H9 (cell line): ENCODE data around the gene TTC33. TPM values are rescaled to one million over a fixed set of nuclear protein-coding genes. Genes with fewer than 3 reads are reported as not detected.

Source experiments
- DNase-seq: peaks from one replicate; pipeline ENCODE4 v3.0.0-alpha.2; 2017
- H2AFZ ChIP-seq: one replicate; pipeline ENCODE4 v1.6.1; 2013; ENCODE audit warnings: mild to moderate bottlenecking, low read length, control low read depth, moderate library complexity
- H2AK5ac ChIP-seq: 2 replicates; pipeline ENCODE4 v1.6.1; 2013; ENCODE audit warnings: low read length, control low read depth, mixed read lengths; ENCODE audit not compliant: insufficient read length
- H2BK120ac ChIP-seq: one replicate; pipeline ENCODE4 v1.6.1; 2013; ENCODE audit warnings: low read depth, mild to moderate bottlenecking, low read length, control low read depth, inconsistent platforms; ENCODE audit not compliant: poor library complexity, severe bottlenecking
- H2BK12ac ChIP-seq: 2 replicates; pipeline ENCODE4 v1.6.1; 2013; ENCODE audit warnings: low read length, control low read depth, mixed read lengths, low read depth; ENCODE audit not compliant: insufficient read length
- H2BK15ac ChIP-seq: 2 replicates; pipeline ENCODE4 v1.6.1; 2013; ENCODE audit warnings: low read depth, low read length, control low read depth
- H2BK20ac ChIP-seq: one replicate; pipeline ENCODE4 v1.6.1; 2013; ENCODE audit warnings: low read depth, mild to moderate bottlenecking, low read length, control low read depth, inconsistent platforms; ENCODE audit not compliant: poor library complexity, severe bottlenecking
- H2BK5ac ChIP-seq: 2 replicates; pipeline ENCODE4 v1.6.1; 2013; ENCODE audit warnings: low read length, control low read depth, mixed read lengths; ENCODE audit not compliant: insufficient read length
- H3K14ac ChIP-seq: 2 replicates; pipeline ENCODE4 v1.6.1; 2013; ENCODE audit warnings: low read length, control low read depth; ENCODE audit not compliant: insufficient read depth
- H3K18ac ChIP-seq: 2 replicates; pipeline ENCODE4 v1.6.1; 2013; ENCODE audit warnings: low read depth, mild to moderate bottlenecking, mixed read lengths, low read length, control low read depth; ENCODE audit not compliant: insufficient read length
- H3K23ac ChIP-seq: 2 replicates; pipeline ENCODE4 v1.6.1; 2013; ENCODE audit warnings: low read length, control low read depth, mixed read lengths, low read depth; ENCODE audit not compliant: insufficient read length
- H3K23me2 ChIP-seq: 2 replicates; pipeline ENCODE4 v1.6.1; 2013; ENCODE audit warnings: low read depth, mild to moderate bottlenecking, mixed read lengths, low read length, control low read depth; ENCODE audit not compliant: insufficient read length, poor library complexity, severe bottlenecking
- H3K27ac ChIP-seq: 2 replicates; pipeline ENCODE4 v1.5.1; 2013; ENCODE audit warnings: low read length, control low read depth, mixed read lengths, low read depth; ENCODE audit not compliant: insufficient read length
- H3K27me3 ChIP-seq: 2 replicates; pipeline ENCODE4 v1.6.1; 2013; ENCODE audit warnings: low read length, control low read depth, inconsistent platforms; ENCODE audit not compliant: insufficient read depth
- H3K4ac ChIP-seq: 2 replicates; pipeline ENCODE4 v1.6.1; 2013; ENCODE audit warnings: low read depth, mild to moderate bottlenecking, control low read depth, inconsistent platforms, low read length, moderate library complexity
- H3K4me1 ChIP-seq: 2 replicates; pipeline ENCODE4 v1.6.1; 2013; ENCODE audit warnings: low read length, control low read depth, inconsistent platforms; ENCODE audit not compliant: insufficient read depth
- H3K4me2 ChIP-seq: 2 replicates; pipeline ENCODE4 v1.6.1; 2013; ENCODE audit warnings: low read length, control low read depth, mixed read lengths; ENCODE audit not compliant: insufficient read length, insufficient read depth
- H3K56ac ChIP-seq: 2 replicates; pipeline ENCODE4 v1.6.1; 2013; ENCODE audit warnings: low read depth, mild to moderate bottlenecking, mixed read lengths, low read length, control low read depth; ENCODE audit not compliant: insufficient read length
- H3K79me1 ChIP-seq: 2 replicates; pipeline ENCODE4 v1.6.1; 2013; ENCODE audit warnings: low read depth, mild to moderate bottlenecking, moderate library complexity, low read length, control low read depth, inconsistent platforms; ENCODE audit not compliant: insufficient read depth, poor library complexity, severe bottlenecking
- H3K79me2 ChIP-seq: 2 replicates; pipeline ENCODE4 v1.6.1; 2013; ENCODE audit warnings: low read length, control low read depth, inconsistent platforms; ENCODE audit not compliant: insufficient read depth
- H3K9ac ChIP-seq: 2 replicates; pipeline ENCODE4 v1.6.1; 2013; ENCODE audit warnings: low read length, control low read depth, mixed read lengths; ENCODE audit not compliant: insufficient read length; ENCODE audit errors: extremely low read depth
- H3K9me3 ChIP-seq: one replicate; pipeline ENCODE4 v1.6.1; 2013; ENCODE audit warnings: low read depth, low read length, inconsistent platforms; ENCODE audit not compliant: control insufficient read depth
- H3T11ph ChIP-seq: one replicate; pipeline ENCODE4 v1.6.1; 2013; ENCODE audit warnings: mild to moderate bottlenecking, low read length, control low read depth, inconsistent platforms
- H4K20me1 ChIP-seq: one replicate; pipeline ENCODE4 v1.6.1; 2013; ENCODE audit not compliant: control insufficient read depth, insufficient read length, insufficient read depth
- H4K5ac ChIP-seq: 2 replicates; pipeline ENCODE4 v1.6.1; 2013; ENCODE audit warnings: low read depth, mild to moderate bottlenecking, mixed read lengths, low read length, control low read depth; ENCODE audit not compliant: insufficient read length
- H4K8ac ChIP-seq: replicated peaks from 2 replicates; pipeline ENCODE4 v1.6.1; 2013; ENCODE audit warnings: low read length, control low read depth, mixed read lengths, low read depth; ENCODE audit not compliant: insufficient read length
- H4K91ac ChIP-seq: 2 replicates; pipeline ENCODE4 v1.6.1; 2013; ENCODE audit warnings: low read depth, mild to moderate bottlenecking, moderate library complexity, mixed read lengths, low read length, control low read depth; ENCODE audit not compliant: insufficient read length
- H3K27ac Mint-ChIP-seq, 3 experiments: 2 replicates in 2 of 3; 3 replicates in 1 of 3; pipeline ENCODE4 v1.8.0; 2020 to 2021; ENCODE audit warnings: mixed read lengths in 3 of 3, mild to moderate bottlenecking in 1 of 3, moderate library complexity in 1 of 3
- H3K27me3 Mint-ChIP-seq: 2 replicates; pipeline ENCODE4 v1.8.0; 2021; ENCODE audit warnings: low read depth, mild to moderate bottlenecking, moderate library complexity, mixed read lengths
- H3K36me3 Mint-ChIP-seq, 3 experiments: 2 replicates in 2 of 3; 3 replicates in 1 of 3; pipeline ENCODE4 v1.8.0; 2020 to 2021; ENCODE audit warnings: low read depth in 3 of 3, mixed read lengths in 3 of 3; ENCODE audit not compliant: insufficient read depth in 1 of 3
- H3K4me1 Mint-ChIP-seq, 2 experiments: 2 replicates each; pipeline ENCODE4 v1.8.0; 2020; ENCODE audit warnings: mixed read lengths in 2 of 2
- H3K4me3 Mint-ChIP-seq, 2 experiments: 2 replicates in 1 of 2; 3 replicates in 1 of 2; pipeline ENCODE4 v1.8.0; 2020 to 2021; ENCODE audit warnings: mild to moderate bottlenecking in 2 of 2, mixed read lengths in 2 of 2, moderate library complexity in 1 of 2
- H3K9me3 Mint-ChIP-seq, 2 experiments: 2 replicates in 1 of 2; 3 replicates in 1 of 2; pipeline ENCODE4 v1.8.0; 2020; ENCODE audit warnings: mild to moderate bottlenecking in 2 of 2, mixed read lengths in 2 of 2, moderate library complexity in 1 of 2
- WGBS: extraction: QIAGEN DNeasy Blood & Tissue Kit; methylation state at CpG from one replicate; pipeline ENCODE4 v1.1.7; 2013; ENCODE audit warnings: missing lambda C conversion rate, low lambda C conversion rate, mixed read lengths; ENCODE audit not compliant: insufficient read length; ENCODE audit errors: extremely low coverage; 5-methylcytosine and 5-hydroxymethylcytosine counted together
- total RNA-seq: library from RNA; stranded (reverse); gene quantifications from 2 replicates; pipeline ENCODE4 v1.2.1, GENCODE V29; 2021
- TF ChIP-seq, protein P1 (sequence below): fragments of 200-600 bp; sonication (generic); conservative IDR thresholded peaks from 3 replicates; pipeline ENCODE4 v1.8.0; 2021; ENCODE audit warnings: antibody characterized with exemption, mild to moderate bottlenecking

The TTC33 gene
- total RNA-seq, 1 experiment from 2014 or later = 7.3 TPM

DNA sequence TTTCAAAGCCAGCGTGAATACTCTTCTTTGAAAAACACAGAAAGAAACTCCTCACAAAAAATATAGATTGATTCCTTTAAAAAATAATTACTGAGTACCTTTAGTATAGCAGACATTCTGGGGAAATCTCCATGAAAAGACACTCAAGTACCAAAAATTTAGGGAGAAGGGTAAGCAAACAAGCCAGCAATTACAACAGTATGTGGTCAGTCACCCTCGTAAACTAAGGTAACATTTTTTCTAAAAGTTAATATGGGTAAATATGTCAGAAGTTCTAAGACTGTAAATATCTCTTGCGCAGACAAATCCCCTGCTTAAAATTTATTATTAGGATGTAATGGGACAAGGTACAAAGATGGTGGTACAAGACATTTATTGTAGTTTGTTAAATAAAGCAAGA is 178.0 kb downstream of the TTC33 start:
- Histone ChIP-seq H2AFZ (no peak overlapping the region), H2BK15ac (no peak overlapping the region), H2BK5ac (no peak overlapping the region), H3K23me2 (no peaks in the 10 kb centered on the region), H3K27ac (no peak overlapping the region), H4K91ac (no peak overlapping the region), H4K20me1 (no peaks in the 10 kb centered on the region), H2BK20ac (no peak overlapping the region), H3K14ac (no peak overlapping the region), H3K4me1 (no peaks in the 10 kb centered on the region), H3K79me2 (no peaks in the 10 kb centered on the region), H4K5ac (no peak overlapping the region), H2BK12ac (no peak overlapping the region), H3T11ph (no peak overlapping the region), H2AK5ac (no peak overlapping the region), H3K9ac (no peak overlapping the region), H3K18ac (no peak overlapping the region), H3K9me3 (no peaks in the 10 kb centered on the region), H3K23ac (no peak overlapping the region), H3K4ac (no peak overlapping the region), H3K4me2 (no peak overlapping the region), H2BK120ac (no peak overlapping the region), H4K8ac (no peak overlapping the region), H3K56ac (no peak overlapping the region), H3K27me3 (no peaks in the 10 kb centered on the region; the same call in 1 of the 2 replicates), H3K79me1 (no peaks in the 10 kb centered on the region)
- Mint-ChIP-seq H3K36me3 (no peaks in the 10 kb centered on the region), H3K4me3 (no peak overlapping the region), H3K27ac (no peak overlapping the region), H3K9me3 (no peaks in the 10 kb centered on the region), H3K4me1 (no peaks in the 10 kb centered on the region), H3K27me3 (no peaks in the 10 kb centered on the region)
- DNase-seq = no peak
- TF ChIP-seq, protein P1, sequence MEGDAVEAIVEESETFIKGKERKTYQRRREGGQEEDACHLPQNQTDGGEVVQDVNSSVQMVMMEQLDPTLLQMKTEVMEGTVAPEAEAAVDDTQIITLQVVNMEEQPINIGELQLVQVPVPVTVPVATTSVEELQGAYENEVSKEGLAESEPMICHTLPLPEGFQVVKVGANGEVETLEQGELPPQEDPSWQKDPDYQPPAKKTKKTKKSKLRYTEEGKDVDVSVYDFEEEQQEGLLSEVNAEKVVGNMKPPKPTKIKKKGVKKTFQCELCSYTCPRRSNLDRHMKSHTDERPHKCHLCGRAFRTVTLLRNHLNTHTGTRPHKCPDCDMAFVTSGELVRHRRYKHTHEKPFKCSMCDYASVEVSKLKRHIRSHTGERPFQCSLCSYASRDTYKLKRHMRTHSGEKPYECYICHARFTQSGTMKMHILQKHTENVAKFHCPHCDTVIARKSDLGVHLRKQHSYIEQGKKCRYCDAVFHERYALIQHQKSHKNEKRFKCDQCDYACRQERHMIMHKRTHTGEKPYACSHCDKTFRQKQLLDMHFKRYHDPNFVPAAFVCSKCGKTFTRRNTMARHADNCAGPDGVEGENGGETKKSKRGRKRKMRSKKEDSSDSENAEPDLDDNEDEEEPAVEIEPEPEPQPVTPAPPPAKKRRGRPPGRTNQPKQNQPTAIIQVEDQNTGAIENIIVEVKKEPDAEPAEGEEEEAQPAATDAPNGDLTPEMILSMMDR = no peak
- no CpG with 5 or more reads among the region's 3 CpGs for WGBS
